Measurements from ENCODE around the gene RALGAPB. TPM values are rescaled to one million over a fixed set of nuclear protein-coding genes. Genes with fewer than 3 reads are reported as not detected.

The RALGAPB gene
- total RNA-seq, 2 donors from 2014 or later: 38.3 to 45.5 TPM

DNA sequence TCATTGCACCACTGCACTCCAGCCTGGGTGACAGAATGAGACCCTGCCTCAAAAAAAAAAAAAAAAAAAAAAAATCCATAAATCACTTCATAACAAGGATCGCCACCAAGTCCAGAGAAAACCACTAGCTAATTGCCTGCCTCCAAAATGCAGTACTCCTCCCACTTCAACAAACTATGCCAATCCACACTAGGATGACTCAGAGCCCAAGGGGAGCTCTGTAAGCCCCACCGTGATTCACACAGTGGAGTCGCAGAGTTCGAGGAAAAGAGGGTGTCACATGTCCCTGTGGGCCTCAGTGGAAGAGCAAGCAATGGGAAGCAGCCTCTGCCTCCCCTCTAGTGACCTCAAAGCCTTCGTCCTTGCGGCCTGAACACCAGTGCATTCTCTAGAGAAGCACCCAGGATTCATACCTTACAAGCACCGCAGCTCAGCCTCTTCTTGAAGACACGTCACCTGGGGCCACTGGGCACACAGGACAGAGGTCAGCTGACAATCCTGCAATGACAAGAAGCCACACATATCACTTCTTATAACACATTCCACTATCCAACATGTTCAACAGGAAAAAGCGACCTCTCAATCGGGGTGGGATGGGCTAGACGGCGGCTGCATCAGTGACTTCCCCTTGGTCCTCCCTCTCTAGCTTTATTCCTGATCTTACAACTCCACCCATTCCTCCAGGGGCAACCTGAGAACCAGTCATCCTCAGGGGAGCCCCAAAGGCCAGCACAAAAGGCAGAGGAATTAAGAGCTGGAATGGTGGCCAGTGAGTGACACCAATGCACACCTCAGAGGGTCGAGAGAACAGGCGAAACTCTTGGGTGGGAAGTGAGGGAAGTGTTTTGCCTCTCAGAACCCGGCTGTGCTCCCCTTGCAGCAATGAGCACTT lies 46.4 kb upstream of the RALGAPB start:
- TF ChIP-seq, protein P1, sequence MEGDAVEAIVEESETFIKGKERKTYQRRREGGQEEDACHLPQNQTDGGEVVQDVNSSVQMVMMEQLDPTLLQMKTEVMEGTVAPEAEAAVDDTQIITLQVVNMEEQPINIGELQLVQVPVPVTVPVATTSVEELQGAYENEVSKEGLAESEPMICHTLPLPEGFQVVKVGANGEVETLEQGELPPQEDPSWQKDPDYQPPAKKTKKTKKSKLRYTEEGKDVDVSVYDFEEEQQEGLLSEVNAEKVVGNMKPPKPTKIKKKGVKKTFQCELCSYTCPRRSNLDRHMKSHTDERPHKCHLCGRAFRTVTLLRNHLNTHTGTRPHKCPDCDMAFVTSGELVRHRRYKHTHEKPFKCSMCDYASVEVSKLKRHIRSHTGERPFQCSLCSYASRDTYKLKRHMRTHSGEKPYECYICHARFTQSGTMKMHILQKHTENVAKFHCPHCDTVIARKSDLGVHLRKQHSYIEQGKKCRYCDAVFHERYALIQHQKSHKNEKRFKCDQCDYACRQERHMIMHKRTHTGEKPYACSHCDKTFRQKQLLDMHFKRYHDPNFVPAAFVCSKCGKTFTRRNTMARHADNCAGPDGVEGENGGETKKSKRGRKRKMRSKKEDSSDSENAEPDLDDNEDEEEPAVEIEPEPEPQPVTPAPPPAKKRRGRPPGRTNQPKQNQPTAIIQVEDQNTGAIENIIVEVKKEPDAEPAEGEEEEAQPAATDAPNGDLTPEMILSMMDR (conservative IDR thresholded peaks at IDR 0.05): no peak
- Mint-ChIP-seq H3K4me3 (no peak overlapping the region), H3K4me1 (no peaks in the 10 kb centered on the region), H3K9me3 (no peaks in the 10 kb centered on the region), H3K27me3 (ENCODE audit: insufficient read depth) (no peaks in the 10 kb centered on the region), H3K36me3 (ENCODE audit: low read depth) (peaks cover 89% of the 10 kb centered on the region), H3K27ac (peak overlapping the region; percentile 45)
- Histone ChIP-seq H3K4me1 (ENCODE audit: control insufficient read depth, insufficient read depth, low read length) (no peaks in the 10 kb centered on the region), H3K9ac (ENCODE audit: extremely low read depth, low read length, poor library complexity, severe bottlenecking) (no peak overlapping the region), H3K4me3 (ENCODE audit: low read length) (no peak overlapping the region), H3K36me3 (ENCODE audit: control insufficient read depth, insufficient read depth, low read length) (peaks cover 95% of the 10 kb centered on the region), H3K27me3 (ENCODE audit: control insufficient read depth, insufficient read depth, low read length, poor library complexity, severe bottlenecking) (no peaks in the 10 kb centered on the region), H3K9me3 (ENCODE audit: control insufficient read depth, low read length) (no peaks in the 10 kb centered on the region), H3K27ac (ENCODE audit: low read depth, low read length) (no peak overlapping the region)
- no peak for DNase-seq
- 89 to 92% methylated on average over 8 to 15 of the region's 15 CpGs for WGBS, 2 experiments (ENCODE audit: insufficient coverage in 1 of 2, insufficient read length in 1 of 2)

- no peaks in the 10 kb centered on the region for H3K27me3 Mint-ChIP-seq (ENCODE audit: insufficient read depth)
- peak overlapping the region; percentile 13 for H3K27ac Mint-ChIP-seq
- no peak overlapping the region for H3K4me3 ChIP-seq (ENCODE audit: low read length)
- peaks cover 95% of the 10 kb centered on the region for H3K36me3 ChIP-seq (ENCODE audit: control insufficient read depth, insufficient read depth, low read length)
- peaks cover 10% of the 10 kb centered on the region for H3K4me1 Mint-ChIP-seq
- H3K9me3 ChIP-seq (ENCODE audit: control insufficient read depth, low read length): no peaks in the 10 kb centered on the region
- no peak overlapping the region for H3K27ac ChIP-seq (ENCODE audit: low read depth, low read length)
- H3K4me3 Mint-ChIP-seq: no peak overlapping the region
- no peak for DNase-seq
- H3K27me3 ChIP-seq (ENCODE audit: control insufficient read depth, insufficient read depth, low read length, poor library complexity, severe bottlenecking): no peaks in the 10 kb centered on the region
- TF ChIP-seq, protein P1 (conservative IDR thresholded peaks at IDR 0.05): no peak
- H3K9ac ChIP-seq (ENCODE audit: extremely low read depth, low read length, poor library complexity, severe bottlenecking): no peak overlapping the region
- no peaks in the 10 kb centered on the region for H3K4me1 ChIP-seq (ENCODE audit: control insufficient read depth, insufficient read depth, low read length)
- H3K36me3 Mint-ChIP-seq (ENCODE audit: low read depth): peaks cover 89% of the 10 kb centered on the region
- 88 to 95% methylated on average over 5 of the region's 5 CpGs for WGBS, 2 experiments (ENCODE audit: insufficient coverage in 1 of 2, insufficient read length in 1 of 2)
- no peaks in the 10 kb centered on the region for H3K9me3 Mint-ChIP-seq
Measured at GRCh38 chr20:38427655-38428023, 45.0 kb upstream of the RALGAPB start.

DNA sequence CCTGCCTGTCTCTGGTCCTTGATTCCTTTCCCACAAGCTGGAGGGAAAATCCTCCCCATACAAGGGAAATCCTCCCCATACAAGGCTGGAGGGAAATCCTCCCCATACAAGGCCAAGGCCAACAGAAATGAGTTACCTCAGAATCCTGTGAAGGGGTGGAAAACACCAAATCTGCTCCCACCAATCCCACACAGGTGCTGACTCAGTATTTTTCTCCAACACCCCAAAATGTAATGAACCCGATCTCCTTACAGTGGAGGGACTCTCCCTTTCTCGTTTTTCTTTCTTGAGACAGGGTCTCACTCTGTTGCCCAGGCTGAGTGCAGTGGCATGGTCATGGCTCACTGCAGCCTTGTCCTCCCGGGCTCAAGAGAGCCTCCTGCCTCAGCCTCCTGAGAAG lies 43.8 kb upstream of the RALGAPB start:
- TF ChIP-seq, protein P1 (conservative IDR thresholded peaks at IDR 0.05): no peak
- H3K4me1 ChIP-seq (ENCODE audit: control insufficient read depth, insufficient read depth, low read length): no peaks in the 10 kb centered on the region
- no peak overlapping the region for H3K4me3 ChIP-seq (ENCODE audit: low read length)
- Mint-ChIP-seq H3K9me3 (no peaks in the 10 kb centered on the region), H3K36me3 (ENCODE audit: low read depth) (peaks cover 94% of the 10 kb centered on the region), H3K4me3 (no peak overlapping the region), H3K27ac (no peak overlapping the region), H3K4me1 (peaks cover 15% of the 10 kb centered on the region), H3K27me3 (ENCODE audit: insufficient read depth) (no peaks in the 10 kb centered on the region)
- peaks cover 97% of the 10 kb centered on the region for H3K36me3 ChIP-seq (ENCODE audit: control insufficient read depth, insufficient read depth, low read length)
- DNase-seq: no peak
- no peaks in the 10 kb centered on the region for H3K27me3 ChIP-seq (ENCODE audit: control insufficient read depth, insufficient read depth, low read length, poor library complexity, severe bottlenecking)
- H3K27ac ChIP-seq (ENCODE audit: low read depth, low read length): no peak overlapping the region
- no peak overlapping the region for H3K9ac ChIP-seq (ENCODE audit: extremely low read depth, low read length, poor library complexity, severe bottlenecking)
- WGBS, 2 experiments (ENCODE audit: insufficient coverage in 1 of 2, insufficient read length in 1 of 2): 88 to 93% methylated on average over 3 of the region's 3 CpGs
- H3K9me3 ChIP-seq (ENCODE audit: control insufficient read depth, low read length): no peaks in the 10 kb centered on the region

Measured in endodermal cell (in vitro differentiated cells).